ENCODE results near the gene SHISAL2B.
"Not testable (repeated sequence)": the region's sequence is repeated elsewhere in the genome, so short reads cannot be mapped to it uniquely, and the experiment has no call there.

Gene SHISAL2B

GRCh38 chr5:64690417-64691151 is at the start of gene SHISAL2B:
TSS of gene SHISAL2B (plus strand) at chr5:64690503. CDS start at chr5:64690624, 121 bp downstream.
- no peak for DNase-seq

- DNase-seq = no peak
These were observed 45.5 kb upstream of the SHISAL2B start for GRCh38 chr5:64644831-64645230.

DNA sequence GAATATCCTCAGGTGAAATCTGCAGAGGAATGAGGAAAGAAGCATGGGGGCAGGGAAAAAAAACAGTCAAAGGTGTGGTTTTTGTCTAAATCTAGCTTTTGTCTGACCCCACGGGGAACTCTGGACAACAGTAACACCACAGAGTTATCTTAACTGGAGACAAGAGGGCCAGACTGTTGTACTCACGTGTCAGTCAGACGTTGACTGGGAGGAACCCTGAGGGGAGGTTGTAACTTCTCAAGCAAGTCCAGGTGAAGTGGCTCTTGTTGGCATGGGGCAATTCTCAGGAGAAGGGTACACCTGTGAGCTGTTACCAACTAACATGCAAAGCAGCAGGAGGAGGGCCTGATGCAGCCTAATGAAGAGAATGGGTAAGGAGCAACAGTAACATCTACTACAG is 44.1 kb upstream of the SHISAL2B start:
- no peak for DNase-seq

- DNase-seq = no peak
These were observed 40.8 kb upstream of the SHISAL2B start for GRCh38 chr5:64649512-64649911.

DNA sequence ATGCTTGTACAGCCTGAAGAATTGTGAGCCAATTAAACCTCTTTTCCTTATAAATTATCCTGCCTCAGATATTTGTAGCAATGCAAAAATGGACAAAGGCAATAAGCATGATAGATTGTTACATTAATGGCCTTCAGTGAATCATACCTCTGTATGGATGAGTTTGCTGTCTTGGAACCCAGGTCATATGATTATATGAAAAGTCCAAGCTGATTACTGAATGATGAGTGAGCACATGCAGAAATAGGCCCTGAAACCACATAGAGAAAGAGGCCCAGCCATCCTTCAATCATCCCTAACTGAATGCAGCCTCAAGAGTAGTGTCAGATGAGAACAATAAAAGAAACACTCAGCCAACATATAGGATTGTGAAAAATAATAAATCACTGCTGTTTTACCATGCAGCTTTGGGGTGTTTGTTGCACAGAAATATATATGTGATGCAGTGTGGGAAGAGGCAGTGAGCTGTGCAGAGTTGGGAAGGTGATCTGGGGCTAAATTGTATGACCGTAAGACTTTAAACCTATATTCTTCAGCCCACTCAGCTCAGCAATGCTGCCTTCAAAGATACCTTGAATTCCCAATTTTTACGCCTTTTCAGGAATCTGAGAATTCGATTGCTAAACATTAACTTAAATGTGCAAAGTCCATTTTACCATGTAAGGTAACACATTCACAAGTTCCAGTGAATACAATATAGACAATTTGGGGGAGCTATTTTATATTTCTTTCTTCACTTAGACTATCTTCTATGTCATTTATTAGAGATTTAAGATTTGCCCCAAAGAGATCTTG is 36.3 kb upstream of the SHISAL2B start:
- DNase-seq = no peak

GRCh38 chr5:64654561-64654938 is 35.8 kb upstream of the SHISAL2B start:
- DNase-seq = no peak

GRCh38 chr5:64655596-64655995 is 34.7 kb upstream of the SHISAL2B start:
- DNase-seq = no peak

DNA sequence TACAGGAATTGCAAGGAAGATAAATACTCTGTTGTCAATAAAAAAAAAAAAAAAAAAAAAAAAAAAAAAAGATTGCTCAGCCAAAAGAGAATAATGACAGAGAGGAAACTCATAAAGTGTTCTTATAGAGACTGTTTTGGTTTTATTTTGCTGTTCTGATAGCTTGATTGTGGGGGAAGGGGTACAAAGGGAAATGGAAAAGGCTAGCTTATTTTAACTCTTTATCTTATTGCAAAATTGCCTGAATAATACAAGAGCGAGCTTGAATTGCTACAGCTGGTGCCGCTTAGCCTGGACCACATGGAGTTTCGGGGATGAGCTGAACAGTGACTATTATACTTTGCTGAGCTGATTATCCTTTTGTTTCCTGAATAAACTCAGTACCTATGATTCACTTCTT is 31.0 kb upstream of the SHISAL2B start:
- no peak for DNase-seq

- not testable (repeated sequence) for DNase-seq
These were observed 27.1 kb upstream of the SHISAL2B start for GRCh38 chr5:64663181-64663580.

GRCh38 chr5:64665243-64665642 is 25.1 kb upstream of the SHISAL2B start:
- DNase-seq = no peak

- DNase-seq = no peak
These were observed 24.2 kb upstream of the SHISAL2B start for GRCh38 chr5:64666078-64666477.

- no peak for DNase-seq
These were observed 23.2 kb upstream of the SHISAL2B start for GRCh38 chr5:64667068-64667467.

GRCh38 chr5:64670277-64670676 is 20.0 kb upstream of the SHISAL2B start:
- DNase-seq = no peak

- DNase-seq = no peak
These were observed 18.6 kb upstream of the SHISAL2B start for GRCh38 chr5:64671678-64672077.

GRCh38 chr5:64678374-64678773 is 11.9 kb upstream of the SHISAL2B start:
- DNase-seq = no peak

GRCh38 chr5:64680289-64680688 is 10.0 kb upstream of the SHISAL2B start:
- DNase-seq = no peak

DNA sequence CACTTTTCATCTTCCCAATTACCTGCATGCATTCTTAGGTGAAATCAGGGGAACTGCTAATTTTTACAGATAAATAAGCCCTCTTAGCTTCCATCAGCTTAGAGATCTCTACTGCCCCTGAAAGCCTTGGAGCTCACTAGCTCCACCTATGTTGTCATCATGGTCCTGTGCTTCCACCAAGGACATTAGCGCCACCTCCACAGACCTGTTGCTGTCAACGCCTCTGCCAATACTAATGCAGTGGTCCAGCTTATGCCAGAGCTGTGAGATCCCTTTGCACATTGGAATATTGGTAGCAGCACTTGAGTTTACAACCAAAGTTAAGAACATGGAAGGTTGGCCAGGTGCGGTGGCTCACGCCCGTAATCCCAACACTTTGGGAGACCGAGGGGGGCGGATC is 7.7 kb upstream of the SHISAL2B start:
- DNase-seq = no peak

DNA sequence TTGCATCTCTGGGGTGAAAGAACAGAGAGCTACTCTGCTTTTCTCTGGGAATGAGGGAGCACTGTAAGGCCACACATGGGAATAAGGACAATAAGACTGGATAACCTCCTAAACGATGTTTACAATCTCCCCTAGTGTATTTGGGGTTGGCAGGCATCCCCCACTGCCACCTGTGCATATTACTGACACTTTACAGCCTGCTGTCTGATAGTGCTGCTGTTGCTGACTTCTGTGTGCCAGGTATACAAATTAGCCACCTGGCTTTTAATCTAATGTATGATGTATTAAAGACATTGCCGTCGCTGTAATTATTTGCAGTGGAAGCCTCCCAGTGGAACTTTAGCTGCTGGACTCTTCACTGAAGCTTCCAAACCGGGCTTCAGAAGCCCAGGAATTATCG is 4.4 kb upstream of the SHISAL2B start:
- DNase-seq = no peak

DNA sequence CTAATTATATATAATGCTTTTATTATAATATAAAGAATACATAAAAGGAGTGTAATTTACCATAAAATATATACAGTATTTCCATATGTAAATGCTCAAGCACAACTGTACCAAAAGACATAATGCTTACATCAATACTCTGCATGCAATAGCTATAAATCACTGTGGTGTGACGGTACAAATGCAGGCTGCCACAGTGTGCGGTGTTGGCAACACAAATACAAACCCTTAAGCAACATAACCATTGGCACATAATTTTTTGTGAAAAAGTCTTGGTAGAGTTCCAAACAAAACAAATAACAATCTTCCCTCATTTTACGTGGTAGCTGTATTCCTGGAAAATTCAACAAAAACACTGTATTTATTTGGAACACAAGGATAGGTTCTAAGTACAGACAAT is 1.9 kb upstream of the SHISAL2B start:
- DNase-seq = no peak

DNA sequence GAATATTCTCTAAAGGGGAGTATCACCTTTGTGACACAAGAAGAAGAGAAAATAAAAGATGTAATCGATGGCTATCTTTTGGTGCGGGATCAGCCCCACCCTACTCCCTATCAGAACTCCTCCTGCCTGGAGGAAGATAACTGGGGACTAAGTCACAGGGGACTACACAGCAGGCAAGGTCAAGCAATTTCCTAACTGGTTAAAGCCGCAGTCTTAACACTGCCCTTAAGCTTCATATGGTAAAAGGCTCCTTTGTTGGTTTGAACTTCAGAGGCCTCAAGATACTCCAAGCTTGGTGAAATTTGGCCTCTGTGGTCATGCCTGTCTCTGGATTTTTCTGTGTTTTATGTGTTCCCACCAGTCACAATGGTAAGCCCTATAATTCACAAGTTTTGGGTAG is 1.3 kb upstream of the SHISAL2B start:
- DNase-seq = no peak

DNA sequence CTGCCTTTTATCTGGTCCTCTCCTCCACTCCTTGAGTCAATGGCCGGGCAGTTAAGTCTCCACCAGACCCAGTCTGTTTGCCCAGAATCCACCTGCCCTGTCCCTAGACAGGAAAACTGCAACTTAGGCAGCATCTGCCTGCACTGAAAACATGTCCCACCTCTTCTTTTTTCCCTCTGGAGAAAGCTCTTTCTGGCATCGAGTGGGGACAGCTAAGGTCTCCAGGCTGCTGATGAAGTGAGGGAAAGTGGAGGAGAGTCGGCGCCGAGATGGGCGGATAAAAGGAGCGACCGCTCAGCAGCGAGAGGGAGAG is 243 bp upstream of the SHISAL2B start:
- DNase-seq = no peak

DNA sequence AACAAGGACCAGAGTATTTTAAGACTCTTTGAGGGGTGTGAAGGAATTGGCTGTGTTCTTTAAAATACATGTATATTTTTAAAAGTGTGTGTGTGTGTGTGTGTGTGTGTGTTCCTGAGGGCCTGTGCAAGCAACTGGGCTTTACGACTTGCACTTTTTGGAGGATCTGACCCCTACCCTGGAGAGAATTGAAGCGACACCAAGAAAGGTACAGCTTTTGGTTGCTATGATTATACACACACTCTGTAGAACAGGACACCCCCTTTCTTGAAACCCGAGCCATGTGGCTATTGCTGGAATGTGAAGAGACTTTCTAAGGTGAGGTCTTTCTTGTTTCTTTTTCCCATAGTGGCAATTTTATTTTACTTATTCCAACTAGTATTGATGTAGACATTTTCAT is 988 bp downstream of the SHISAL2B start:
- no peak for DNase-seq

DNA sequence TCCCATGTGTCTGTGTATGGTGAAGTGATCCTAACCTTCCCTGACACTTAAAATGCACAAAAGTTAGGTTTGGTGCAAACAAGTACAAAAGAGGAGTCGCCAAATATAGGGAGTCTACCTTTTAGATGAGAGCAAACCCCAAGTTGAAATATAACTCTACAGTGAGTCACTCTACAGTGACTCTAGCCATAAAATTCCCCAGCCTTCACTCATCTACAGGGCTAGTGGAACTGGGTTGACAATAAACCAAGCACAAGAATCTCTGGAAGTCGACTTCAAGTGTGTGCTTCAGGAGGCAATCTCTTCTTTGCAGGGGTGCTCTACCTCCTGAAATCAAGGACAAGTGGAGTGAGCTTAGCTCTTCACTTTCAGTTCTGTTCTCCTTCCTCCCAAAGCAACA is 3.3 kb downstream of the SHISAL2B start:
- no peak for DNase-seq

GRCh38 chr5:64696414-64696813 is 6.1 kb downstream of the SHISAL2B start:
- DNase-seq = not testable (repeated sequence)

Data from C1 segment of cervical spinal cord (tissue), 14 donors.